Body of pancreas (tissue), 4 donors: ENCODE data around the gene ARID5B.

ENCODE experiments used
- POLR2A ChIP-seq, 3 donors: fragments of 450-650 bp; IDR thresholded peaks; one replicate each; pipeline ENCODE4 v1.6.1; 2016; ENCODE audit warnings: antibody characterized with exemption in 3 of 3, mild to moderate bottlenecking in 2 of 3
- TF ChIP-seq, protein P1 (sequence below), 7 experiments: fragments of 450-650 bp in 4 of 7; fragments of 200-600 bp in 3 of 7; sonication (generic) in 3 of 7; IDR thresholded peaks; one replicate each; pipeline ENCODE4 v1.5.1; 2016 to 2019; ENCODE audit warnings: antibody characterized with exemption in 7 of 7

DNA sequence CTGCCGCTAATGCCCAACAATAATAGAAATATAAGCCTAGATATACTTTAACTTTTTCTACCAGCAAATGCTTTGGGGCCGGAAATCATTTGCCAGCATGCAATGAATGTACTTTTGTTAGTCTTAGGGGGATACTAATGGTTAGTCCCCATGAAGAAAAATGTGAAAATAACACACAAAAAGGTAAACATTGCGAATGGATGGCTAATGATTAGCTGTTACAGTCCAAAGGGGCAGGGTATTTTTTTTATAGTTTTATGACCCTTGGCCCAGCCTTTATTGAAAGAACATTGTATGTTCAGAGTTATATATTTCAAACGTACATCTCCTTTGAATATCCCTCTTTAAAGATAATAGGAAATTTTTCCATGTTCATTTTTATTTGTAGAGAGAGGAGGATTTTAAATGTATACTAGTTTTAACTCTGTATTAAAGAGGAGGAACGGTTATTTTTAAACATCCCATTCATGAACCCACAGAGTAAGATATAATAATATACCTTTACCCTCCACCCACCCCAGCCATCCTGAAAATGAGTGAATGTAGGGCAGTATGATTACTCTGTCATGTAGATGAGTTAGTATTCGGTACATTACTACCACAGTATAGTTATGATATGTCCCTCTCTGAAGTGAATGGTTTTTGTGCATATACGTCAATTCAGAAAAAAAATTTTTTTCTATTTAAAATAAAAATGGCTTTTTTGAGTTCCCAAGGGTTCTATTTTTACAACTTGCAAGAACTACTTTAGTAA, 63.6 kb downstream of the ARID5B start:
- TF ChIP-seq, protein P1, sequence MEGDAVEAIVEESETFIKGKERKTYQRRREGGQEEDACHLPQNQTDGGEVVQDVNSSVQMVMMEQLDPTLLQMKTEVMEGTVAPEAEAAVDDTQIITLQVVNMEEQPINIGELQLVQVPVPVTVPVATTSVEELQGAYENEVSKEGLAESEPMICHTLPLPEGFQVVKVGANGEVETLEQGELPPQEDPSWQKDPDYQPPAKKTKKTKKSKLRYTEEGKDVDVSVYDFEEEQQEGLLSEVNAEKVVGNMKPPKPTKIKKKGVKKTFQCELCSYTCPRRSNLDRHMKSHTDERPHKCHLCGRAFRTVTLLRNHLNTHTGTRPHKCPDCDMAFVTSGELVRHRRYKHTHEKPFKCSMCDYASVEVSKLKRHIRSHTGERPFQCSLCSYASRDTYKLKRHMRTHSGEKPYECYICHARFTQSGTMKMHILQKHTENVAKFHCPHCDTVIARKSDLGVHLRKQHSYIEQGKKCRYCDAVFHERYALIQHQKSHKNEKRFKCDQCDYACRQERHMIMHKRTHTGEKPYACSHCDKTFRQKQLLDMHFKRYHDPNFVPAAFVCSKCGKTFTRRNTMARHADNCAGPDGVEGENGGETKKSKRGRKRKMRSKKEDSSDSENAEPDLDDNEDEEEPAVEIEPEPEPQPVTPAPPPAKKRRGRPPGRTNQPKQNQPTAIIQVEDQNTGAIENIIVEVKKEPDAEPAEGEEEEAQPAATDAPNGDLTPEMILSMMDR (IDR thresholded peaks at IDR 0.05) = no peak
- no peak for TF ChIP-seq POLR2A (IDR thresholded peaks at IDR 0.05)
